OCI-LY7 (cell line): ENCODE data around the gene TAAR6.

ENCODE experiments used
- CTCF ChIP-seq: fragments of 200-600 bp; sonication (generic); conservative IDR thresholded peaks from 2 replicates; pipeline ENCODE4 v1.5.1; 2014; ENCODE audit warnings: mild to moderate bottlenecking, antibody characterized with exemption, low read length, moderate library complexity, mixed read lengths
- EZH2phosphoT487 ChIP-seq: fragments of 200-600 bp; sonication (generic); IDR thresholded peaks from 2 replicates; pipeline ENCODE4 v1.6.1; 2018; ENCODE audit warnings: low read depth, borderline replicate concordance, mild to moderate bottlenecking, mixed run types, antibody characterized with exemption, low read length, moderate library complexity, mixed read lengths

GRCh38 chr6:132592855-132593254, 22.7 kb downstream of the TAAR6 start:
- TF ChIP-seq CTCF (no peak), EZH2phosphoT487 (no peak)
